HepG2 (cell line): ENCODE measurements around the gene ARG1. TPM values are rescaled to one million over a fixed set of nuclear protein-coding genes. Genes with fewer than 3 reads are reported as not detected.

Source experiments
- ATAC-seq: fragments of 200-7000 bp; cut with Tn5 transposase; 3 replicates; pipeline ENCODE4 v1.9.1; 2020; ENCODE audit warnings: mild to moderate bottlenecking, moderate library complexity
- BruUV-seq: library from RNA; stranded (reverse); fragments of 400-500 nt; replicated peaks from 2 replicates; lab custom pipeline; 2021; lab: Mats Ljungman, UMichigan
- CTCF ChIA-PET: fragments of 300-600 bp; formaldehyde crosslinking; extraction: SDS; loops from one replicate; lab custom pipeline; 2021; ENCODE audit warnings: low total read pairs, inconsistent platforms, low intra/inter-chr PET ratio; lab: Yijun Ruan, JAX
- POLR2A ChIA-PET: fragments of 350-600 bp; sonication (Branson Sonifier 250); formaldehyde crosslinking; loops from one replicate; lab custom pipeline; 2020; ENCODE audit warnings: antibody characterized with exemption, inconsistent platforms; lab: Yijun Ruan, JAX
- DNase-seq: peaks from one replicate; pipeline ENCODE4 v3.0.0-alpha.2; 2015; ENCODE audit warnings: low spot score
- FAIRE-seq: peaks from 3 replicates; lab custom pipeline; 2011; peaks lifted over from hg19 to GRCh38; lab: Jason Lieb, UNC
- H2AFZ ChIP-seq: one replicate; pipeline ENCODE4 v1.6.1; 2011; ENCODE audit warnings: low read length, inconsistent platforms
- H3K27ac ChIP-seq: fragments of 300-600 bp; 3 replicates; pipeline ENCODE4 v1.8.0; 2011; ENCODE audit warnings: mixed run types, mild to moderate bottlenecking, mixed read lengths, low read length, inconsistent platforms; ENCODE audit not compliant: insufficient read depth; ENCODE audit errors: extremely low read length
- H3K27me3 ChIP-seq, 2 experiments: fragments of 200-600 bp in 1 of 2; 2 replicates in 1 of 2; 3 replicates in 1 of 2; pipeline versions ENCODE4 v1.6.0 to v1.8.0; 2011; ENCODE audit warnings: low read length in 2 of 2, mild to moderate bottlenecking in 2 of 2, moderate library complexity in 2 of 2, inconsistent platforms in 1 of 2; ENCODE audit not compliant: insufficient read depth in 2 of 2, control insufficient read depth in 1 of 2
- H3K36me3 ChIP-seq, 2 experiments: fragments of 200-600 bp in 1 of 2; replicated peaks in 1 of 2; 2 replicates in 1 of 2; 3 replicates in 1 of 2; pipeline versions ENCODE4 v1.5.1 to v1.8.0; 2011; ENCODE audit warnings: low read length in 2 of 2, inconsistent platforms in 1 of 2; ENCODE audit not compliant: insufficient read depth in 2 of 2, control insufficient read depth in 1 of 2
- H3K4me1 ChIP-seq: 2 replicates; pipeline ENCODE4 v1.5.1; 2012; ENCODE audit warnings: low read length, inconsistent platforms; ENCODE audit not compliant: insufficient read depth
- H3K4me2 ChIP-seq: 2 replicates; pipeline ENCODE4 v1.6.0; 2011; ENCODE audit warnings: low read depth, low read length, inconsistent platforms
- H3K4me3 ChIP-seq, 3 experiments: fragments of 200-600 bp in 1 of 3; sonication (generic), shearing (Covaris generic) in 1 of 3; replicated peaks in 1 of 3; 2 replicates each; pipeline ENCODE4 v1.5.1; 2011 to 2016; ENCODE audit warnings: low read length in 3 of 3, inconsistent platforms in 2 of 3, low read depth in 2 of 3, mild to moderate bottlenecking in 2 of 3, control low read depth in 1 of 3, mixed read lengths in 1 of 3; ENCODE audit not compliant: insufficient read depth in 1 of 3
- H3K79me2 ChIP-seq: one replicate; pipeline ENCODE4 v1.6.1; 2011; ENCODE audit warnings: low read length, inconsistent platforms; ENCODE audit not compliant: insufficient read depth
- H3K9ac ChIP-seq: 2 replicates; pipeline ENCODE4 v1.6.0; 2011; ENCODE audit warnings: mild to moderate bottlenecking, low read depth, low read length, inconsistent platforms; ENCODE audit not compliant: insufficient read depth
- H3K9me3 ChIP-seq: 2 replicates; pipeline ENCODE4 v1.5.1; 2012; ENCODE audit warnings: mild to moderate bottlenecking, low read length
- H4K20me1 ChIP-seq: 2 replicates; pipeline ENCODE4 v1.6.0; 2011; ENCODE audit warnings: inconsistent platforms, mild to moderate bottlenecking, low read length, moderate library complexity; ENCODE audit not compliant: insufficient read depth
- BCL6 ChIP-seq: IDR thresholded peaks from 2 replicates; pipeline ENCODE4 v1.6.1; 2016; ENCODE audit warnings: missing genetic modification reagents, missing compliant biosample characterization
- EP300 ChIP-seq, 3 experiments: sonication (generic) in 1 of 3; formaldehyde crosslinking in 1 of 3; IDR thresholded peaks; 2 replicates each; pipeline versions ENCODE4 v1.5.1 to v1.6.1; 2011 to 2020; ENCODE audit warnings: low read depth in 2 of 3, low read length in 2 of 3, borderline replicate concordance in 1 of 3, improper control_type of control experiment in 1 of 3, mild to moderate bottlenecking in 1 of 3, missing genetic modification reagents in 1 of 3, moderate library complexity in 1 of 3
- KDM5A ChIP-seq: fragments of 200-600 bp; sonication (generic); IDR thresholded peaks from 2 replicates; pipeline ENCODE4 v1.7.0; 2018; ENCODE audit warnings: antibody characterized with exemption, mild to moderate bottlenecking, low read length, borderline replicate concordance
- MIXL1 ChIP-seq: IDR thresholded peaks from 2 replicates; pipeline ENCODE4 v1.6.1; 2016
- SRF ChIP-seq: IDR thresholded peaks from 2 replicates; pipeline ENCODE4 v1.6.1; 2011; ENCODE audit warnings: mild to moderate bottlenecking, low read depth, low read length, moderate library complexity
- ZNF577 ChIP-seq: sonication (generic); formaldehyde crosslinking; IDR thresholded peaks from 2 replicates; pipeline ENCODE4 v1.4.0; 2020; ENCODE audit warnings: mild to moderate bottlenecking, low read depth, missing genetic modification reagents, borderline replicate concordance
- WGBS: methylation state at CpG from one replicate; pipeline ENCODE4 v1.1.6; 2017; ENCODE audit warnings: low lambda C conversion rate; 5-methylcytosine and 5-hydroxymethylcytosine counted together
- in situ Hi-C: cut with HindIII; loops from 2 replicates; pipeline ENCODE4 v1.10.0; 2017; ENCODE audit warnings: low pct_unique_long_range_greater_than_20kb; ENCODE audit not compliant: extremely low pct_ligation_motif_present
- intact Hi-C: fragments of 100-400 bp; cut with micrococcal nuclease; formaldehyde crosslinking; loops from one replicate; pipeline ENCODE4 v1.10.0; 2022; ENCODE audit not compliant: unreplicated experiment
- polyA plus RNA-seq, 8 experiments: library from polyadenylated mRNA; depleted of rRNA in 3 of 8; stranded (reverse) in 7 of 8; unstranded in 1 of 8; fragments of >200 nt; fragmentation: Illumina TruSeq in 4 of 8; extraction: Trizol in 4 of 8; gene quantifications; 2 replicates each; pipeline versions ENCODE4 v1.2.1 to v1.2.3, GENCODE V29; 2011 to 2016; ENCODE audit warnings: low read depth in 4 of 8, missing spikeins in 1 of 8, mixed read lengths in 1 of 8; ENCODE audit not compliant: insufficient read depth in 1 of 8
- total RNA-seq, 5 experiments: library from RNA; depleted of rRNA; stranded (reverse); fragments of >200 nt; fragmentation: Illumina TruSeq; extraction: Trizol; gene quantifications; 2 replicates each; pipeline ENCODE4 v1.2.3, GENCODE V29; 2016; ENCODE audit warnings: low read depth in 1 of 5
- TF ChIP-seq, protein P1 (sequence below): sonication (generic); formaldehyde crosslinking; IDR thresholded peaks from 2 replicates; pipeline ENCODE4 v1.4.0; 2020; ENCODE audit warnings: missing genetic modification reagents, borderline replicate concordance

Gene ARG1
- total and polyA plus RNA-seq, 2 of the 13 experiments (the other 11 are each of a cell fraction or from before 2014, with no cell fraction given), result 2.2 to 11.2 TPM

DNA sequence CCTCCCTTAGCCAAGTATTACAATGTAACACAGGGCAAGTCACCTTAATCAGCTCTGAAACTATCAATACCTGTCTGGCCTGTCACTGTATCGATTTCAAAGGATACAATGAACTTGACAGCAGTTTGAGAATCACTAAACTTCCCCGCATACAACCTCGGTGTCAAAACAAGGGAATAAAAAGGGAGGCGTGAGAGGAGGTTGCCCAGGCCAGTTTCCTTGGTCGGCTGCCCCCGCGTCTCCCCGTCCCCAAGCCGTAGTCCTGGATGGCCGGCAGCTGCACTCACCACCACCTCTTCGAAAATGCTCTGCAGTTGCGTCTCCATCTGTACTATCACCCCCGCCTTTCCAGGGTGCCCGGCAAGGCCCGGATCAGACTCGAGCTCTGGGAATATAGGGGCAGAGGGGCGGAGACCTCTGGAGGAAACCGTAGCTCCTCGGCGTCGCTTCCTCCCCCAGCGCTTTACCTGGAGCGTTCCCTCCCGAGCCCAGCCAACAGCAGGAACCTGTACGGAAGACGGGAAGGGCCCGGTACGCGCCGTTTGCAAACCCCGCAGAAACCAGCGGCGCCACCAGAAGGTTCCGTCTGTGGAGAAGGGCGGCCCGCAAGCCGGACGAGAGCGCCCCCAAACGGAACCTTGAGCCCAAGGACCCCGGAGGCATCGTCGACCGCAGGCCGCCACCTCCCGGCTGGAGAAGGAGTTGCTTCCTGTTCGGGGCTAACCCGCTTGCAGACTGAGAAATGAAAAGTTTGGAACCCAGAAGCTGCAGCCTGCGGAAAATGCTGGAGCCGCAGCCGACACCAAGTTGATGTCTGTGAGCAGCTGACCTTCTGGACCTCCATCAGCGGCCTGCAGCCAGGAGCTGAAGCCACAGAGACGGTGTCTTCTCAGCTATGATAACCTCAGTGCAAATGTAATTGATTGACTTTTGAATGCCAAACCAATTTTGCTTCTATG, 55.0 kb downstream of the ARG1 start, which contains the start of gene MED23 (continued):
- TF ChIP-seq, protein P1, sequence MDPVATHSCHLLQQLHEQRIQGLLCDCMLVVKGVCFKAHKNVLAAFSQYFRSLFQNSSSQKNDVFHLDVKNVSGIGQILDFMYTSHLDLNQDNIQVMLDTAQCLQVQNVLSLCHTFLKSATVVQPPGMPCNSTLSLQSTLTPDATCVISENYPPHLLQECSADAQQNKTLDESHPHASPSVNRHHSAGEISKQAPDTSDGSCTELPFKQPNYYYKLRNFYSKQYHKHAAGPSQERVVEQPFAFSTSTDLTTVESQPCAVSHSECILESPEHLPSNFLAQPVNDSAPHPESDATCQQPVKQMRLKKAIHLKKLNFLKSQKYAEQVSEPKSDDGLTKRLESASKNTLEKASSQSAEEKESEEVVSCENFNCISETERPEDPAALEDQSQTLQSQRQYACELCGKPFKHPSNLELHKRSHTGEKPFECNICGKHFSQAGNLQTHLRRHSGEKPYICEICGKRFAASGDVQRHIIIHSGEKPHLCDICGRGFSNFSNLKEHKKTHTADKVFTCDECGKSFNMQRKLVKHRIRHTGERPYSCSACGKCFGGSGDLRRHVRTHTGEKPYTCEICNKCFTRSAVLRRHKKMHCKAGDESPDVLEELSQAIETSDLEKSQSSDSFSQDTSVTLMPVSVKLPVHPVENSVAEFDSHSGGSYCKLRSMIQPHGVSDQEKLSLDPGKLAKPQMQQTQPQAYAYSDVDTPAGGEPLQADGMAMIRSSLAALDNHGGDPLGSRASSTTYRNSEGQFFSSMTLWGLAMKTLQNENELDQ, result peak; percentile 77; the same call in 1 of the 2 replicates
- peak; percentile 98 for TF ChIP-seq KDM5A
- TF ChIP-seq EP300 (IDR thresholded peaks at IDR 0.05; ENCODE audit: low read depth in 2 of 2, low read length in 2 of 2), result peak in 1 of 2 experiments; percentile 87; a peak in 2 of 4 replicates
- TF ChIP-seq EP300 (CRISPR knock-in tag; IDR thresholded peaks at IDR 0.05; ENCODE audit: borderline replicate concordance), result peak; percentile 66; the same call in 1 of the 2 replicates
- peak; percentile 84 for TF ChIP-seq BCL6 (CRISPR knock-in tag)
- peak; percentile 96 for TF ChIP-seq MIXL1 (CRISPR knock-in tag)

DNA sequence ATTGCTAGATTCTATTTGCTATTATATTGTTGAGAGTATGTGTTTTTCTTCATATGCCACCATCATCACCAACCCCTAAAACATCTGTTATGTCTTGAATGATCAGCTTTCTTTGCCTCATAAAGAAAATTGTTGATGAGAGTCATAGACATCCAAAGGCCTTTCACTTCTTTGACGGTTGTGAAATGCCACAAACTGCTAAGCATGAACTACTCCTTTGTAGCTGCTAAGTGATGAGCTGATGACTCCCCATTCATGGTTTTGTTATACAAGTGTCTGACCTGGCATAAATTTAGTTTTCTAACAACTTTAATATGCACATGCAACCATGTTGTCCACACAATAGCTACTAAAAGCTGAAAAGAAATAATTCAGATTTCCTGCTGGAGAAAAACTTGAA, 55.7 kb downstream of the ARG1 start:
- Histone ChIP-seq H3K9ac (no peak overlapping the region), H3K79me2 (peaks cover 16% of the 10 kb centered on the region), H3K4me3 (peak overlapping the region in 2 of 3 experiments; percentile 36 to 69; a peak in 2 of 6 replicates), H3K9me3 (no peaks in the 10 kb centered on the region), H3K27me3 (no peaks in the 10 kb centered on the region; a peak in 1 of 5 replicates), H3K4me1 (peaks cover 44% of the 10 kb centered on the region), H3K4me2 (peak overlapping the region; percentile 88), H4K20me1 (no peaks in the 10 kb centered on the region), H3K36me3 (peaks cover 5 to 11% of the 10 kb centered on the region in 2 experiments), H2AFZ (peak overlapping the region; percentile 34), H3K27ac (no peak overlapping the region)
- intact Hi-C loops, result loop anchor here (1.0 to 10.0 kb wide), 3 partner anchors 9 to 238 kb away; partner anchors contain the start of gene ENPP3
- BruUV-seq, result no TSS peak
- no peak for FAIRE-seq
- POLR2A ChIA-PET, result interaction anchor here (0.5 to 3.1 kb wide), 11 partner anchors 8 to 261 kb away, joined by 3 to 44 read pairs (median 5); partner anchors contain the start of gene ENPP3
- TF ChIP-seq ZNF577 (CRISPR knock-in tag) (0 out of 2 replicates have a peak, but pooled peaks have one; percentile 1), SRF (no peak)
- no peak for ATAC-seq
- in situ Hi-C loops, result no loop called here
- 4% methylated on average over 1 of the region's 1 CpG for WGBS
- no peak for DNase-seq
- CTCF ChIA-PET, result interaction anchor here (1.4 to 2.3 kb wide), 2 partner anchors 8 to 109 kb away, joined by 6 to 17 read pairs; partner anchors contain the start of gene ENPP3
